B cell (primary cell): Measurements from ENCODE around the gene OCA2.

Experiments used
- CTCF ChIP-seq: fragments of 200-600 bp; IDR thresholded peaks from one replicate; pipeline ENCODE4 v1.8.0; 2022; ENCODE audit warnings: antibody characterized with exemption, mild to moderate bottlenecking
- EZH2 ChIP-seq: IDR thresholded peaks from 2 replicates; pipeline ENCODE4 v1.6.1; 2012; ENCODE audit warnings: borderline replicate concordance, low read depth, mild to moderate bottlenecking, moderate library complexity, low read length; ENCODE audit not compliant: insufficient read depth, poor library complexity, severe bottlenecking

- no peak for TF ChIP-seq CTCF
- no peak for TF ChIP-seq EZH2
These were observed 6.2 kb upstream of the OCA2 start for GRCh38 chr15:28105224-28105791.
